K562 (cell line): ENCODE results near the gene TBX6. TPM values are rescaled to one million over a fixed set of nuclear protein-coding genes. Genes with fewer than 3 reads are reported as not detected.

Experiments
- BCOR ChIP-seq: fragments of 450-650 bp; IDR thresholded peaks from 2 replicates; pipeline ENCODE4 v1.6.1; 2016
- HDAC6 ChIP-seq: IDR thresholded peaks from 2 replicates; pipeline ENCODE4 v1.6.1; 2012; ENCODE audit warnings: low read depth, mild to moderate bottlenecking, control low read depth, inconsistent platforms, low read length, moderate library complexity
- JUND ChIP-seq, 2 experiments: IDR thresholded peaks; 2 replicates in 1 of 2; 3 replicates in 1 of 2; pipeline ENCODE4 v1.6.1; 2011; ENCODE audit warnings: borderline replicate concordance in 2 of 2, low read depth in 2 of 2, low read length in 2 of 2, improper control_type of control experiment in 1 of 2, missing biosample characterization in 1 of 2, missing genetic modification characterization in 1 of 2, missing genetic modification reagents in 1 of 2
- KDM5B ChIP-seq: fragments of 200-600 bp; sonication (generic); IDR thresholded peaks from 2 replicates; pipeline ENCODE4 v1.6.1; 2012; ENCODE audit warnings: low read depth, mild to moderate bottlenecking, moderate library complexity, low read length, control low read depth, inconsistent platforms; ENCODE audit not compliant: insufficient replicate concordance
- RBFOX2 ChIP-seq: fragments of 200-400 bp; formaldehyde crosslinking; IDR thresholded peaks from 2 replicates; pipeline ENCODE4 v1.6.1; 2017; ENCODE audit warnings: low read depth, mild to moderate bottlenecking, low read length, moderate library complexity
- TEAD1 ChIP-seq, 2 experiments: fragments of 450-650 bp in 1 of 2; sonication (generic) in 1 of 2; formaldehyde crosslinking; IDR thresholded peaks; 2 replicates each; pipeline versions ENCODE4 v1.4.0 to v1.8.0; 2020 to 2022; ENCODE audit warnings: mild to moderate bottlenecking in 2 of 2, missing genetic modification reagents in 1 of 2
- ZNF57 ChIP-seq: fragments of 450-650 bp; formaldehyde crosslinking; IDR thresholded peaks from 2 replicates; pipeline ENCODE4 v1.4.0; 2020; ENCODE audit warnings: mild to moderate bottlenecking, moderate library complexity
- polyA plus RNA-seq, 8 experiments: library from polyadenylated mRNA; depleted of rRNA in 4 of 8; stranded (reverse) in 5 of 8; unstranded in 3 of 8; fragments of >200 nt; fragmentation: Nextera tagmentation in 2 of 8; fragmentation: Illumina TruSeq in 1 of 8; extraction: Ambion mirVana in 2 of 8; extraction: Trizol in 1 of 8; gene quantifications; 2 replicates each; pipeline versions ENCODE4 v1.2.1 to v1.2.3, GENCODE V29; 2011 to 2014; ENCODE audit warnings: inconsistent platforms in 1 of 8, missing spikeins in 1 of 8
- total RNA-seq, 7 experiments: library from RNA; depleted of rRNA in 6 of 7; stranded (reverse); fragments of >200 nt in 6 of 7; fragmentation: Illumina TruSeq in 2 of 7; extraction: Trizol in 2 of 7; gene quantifications; 2 replicates each; pipeline versions ENCODE4 v1.2.1 to v1.2.3, GENCODE V29; 2011 to 2021; ENCODE audit warnings: low replicate concordance in 1 of 7
- TF ChIP-seq, protein P1 (sequence below), 2 experiments: fragments of 450-650 bp; IDR thresholded peaks; 2 replicates each; pipeline ENCODE4 v1.6.1; 2016
- TF ChIP-seq, protein P2 (sequence below), 3 experiments: fragments of 200-800 bp in 1 of 3; fragments of 250-450 bp in 1 of 3; fragments of 450-650 bp in 1 of 3; sonication (Bioruptor Pico) in 1 of 3; sonication (Bioruptor generic) in 1 of 3; formaldehyde crosslinking in 1 of 3; IDR thresholded peaks; 2 replicates each; pipeline versions ENCODE4 v1.6.1 to v1.8.0; 2016 to 2022; ENCODE audit warnings: mild to moderate bottlenecking in 2 of 3, missing genetic modification characterization in 2 of 3, missing compliant biosample characterization in 1 of 3, moderate library complexity in 1 of 3
- TF ChIP-seq, protein P3 (sequence below): fragments of 250-450 bp; sonication (Bioruptor Pico); IDR thresholded peaks from 2 replicates; pipeline ENCODE4 v1.8.0; 2021; ENCODE audit warnings: mild to moderate bottlenecking, moderate library complexity

Gene TBX6
- total and polyA plus RNA-seq, 9 of the 15 experiments (the other 6 are each of a cell fraction or from before 2014, with no cell fraction given): 0.07 to 0.58 (median 0.11) TPM; not detected in 2

DNA sequence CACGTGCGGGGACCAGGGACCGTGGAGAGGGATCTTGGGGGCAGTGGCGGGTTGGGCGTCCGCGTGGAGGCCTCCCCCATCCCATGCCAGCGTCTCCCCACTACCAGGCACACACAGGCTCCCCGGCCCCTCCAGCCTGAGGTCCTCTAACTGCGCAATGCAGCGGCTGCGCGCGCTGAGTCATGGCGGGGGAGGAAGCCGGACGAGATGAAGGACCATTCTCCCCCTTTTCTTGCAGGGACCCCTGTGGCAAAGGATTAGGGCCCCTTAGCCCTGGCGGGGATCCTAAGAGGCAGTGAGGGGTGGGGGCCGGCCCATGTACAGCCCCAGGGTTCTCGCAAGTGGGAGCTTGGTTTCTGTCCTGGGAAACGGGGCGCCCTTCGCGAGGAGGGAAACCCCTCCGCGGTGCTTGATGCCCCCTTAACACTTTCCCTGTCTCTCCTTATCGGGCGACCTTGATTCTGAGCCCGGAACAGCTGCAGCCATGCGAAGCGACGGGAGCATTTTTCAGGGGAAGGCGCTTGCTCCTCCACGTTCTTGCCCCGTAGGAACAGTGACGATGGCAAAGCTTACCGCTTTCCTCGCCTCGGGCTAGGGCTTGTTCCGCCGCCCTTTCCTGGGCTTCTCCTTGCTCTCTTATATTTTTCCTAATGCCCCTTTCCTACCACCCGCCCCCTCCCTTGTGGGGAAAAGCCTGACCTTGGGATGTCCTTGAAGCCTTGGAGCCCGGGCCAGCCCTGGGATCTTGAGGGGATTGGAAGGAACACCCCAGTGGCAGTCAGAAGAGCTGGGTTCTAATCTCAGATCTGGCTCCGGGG, 25.6 kb downstream of the TBX6 start (continued):
- TF ChIP-seq RBFOX2 (peak; percentile 87), TEAD1 (CRISPR knock-in tag; IDR thresholded peaks at IDR 0.05) (0 out of 4 replicates have a peak, but pooled peaks of 1 of the 2 experiments have one; percentile 60), BCOR (0 out of 2 replicates have a peak, but pooled peaks have one; percentile 8), HDAC6 (no peak), JUND (IDR thresholded peaks at IDR 0.05; ENCODE audit: borderline replicate concordance, low read depth, low read length) (peak; percentile 49; the same call in 1 of the 2 replicates), JUND (tag; IDR thresholded peaks at IDR 0.05; ENCODE audit: borderline replicate concordance, low read depth, low read length) (no peak), ZNF57 (0 out of 2 replicates have a peak, but pooled peaks have one; percentile 71), KDM5B (peak; percentile 17)
- TF ChIP-seq, protein P1, sequence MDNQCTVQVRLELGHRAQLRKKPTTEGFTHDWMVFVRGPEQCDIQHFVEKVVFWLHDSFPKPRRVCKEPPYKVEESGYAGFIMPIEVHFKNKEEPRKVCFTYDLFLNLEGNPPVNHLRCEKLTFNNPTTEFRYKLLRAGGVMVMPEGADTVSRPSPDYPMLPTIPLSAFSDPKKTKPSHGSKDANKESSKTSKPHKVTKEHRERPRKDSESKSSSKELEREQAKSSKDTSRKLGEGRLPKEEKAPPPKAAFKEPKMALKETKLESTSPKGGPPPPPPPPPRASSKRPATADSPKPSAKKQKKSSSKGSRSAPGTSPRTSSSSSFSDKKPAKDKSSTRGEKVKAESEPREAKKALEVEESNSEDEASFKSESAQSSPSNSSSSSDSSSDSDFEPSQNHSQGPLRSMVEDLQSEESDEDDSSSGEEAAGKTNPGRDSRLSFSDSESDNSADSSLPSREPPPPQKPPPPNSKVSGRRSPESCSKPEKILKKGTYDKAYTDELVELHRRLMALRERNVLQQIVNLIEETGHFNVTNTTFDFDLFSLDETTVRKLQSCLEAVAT (IDR thresholded peaks at IDR 0.05): peak in 1 of 2 experiments; percentile 79; a peak in 1 of 4 replicates
- TF ChIP-seq, protein P2, sequence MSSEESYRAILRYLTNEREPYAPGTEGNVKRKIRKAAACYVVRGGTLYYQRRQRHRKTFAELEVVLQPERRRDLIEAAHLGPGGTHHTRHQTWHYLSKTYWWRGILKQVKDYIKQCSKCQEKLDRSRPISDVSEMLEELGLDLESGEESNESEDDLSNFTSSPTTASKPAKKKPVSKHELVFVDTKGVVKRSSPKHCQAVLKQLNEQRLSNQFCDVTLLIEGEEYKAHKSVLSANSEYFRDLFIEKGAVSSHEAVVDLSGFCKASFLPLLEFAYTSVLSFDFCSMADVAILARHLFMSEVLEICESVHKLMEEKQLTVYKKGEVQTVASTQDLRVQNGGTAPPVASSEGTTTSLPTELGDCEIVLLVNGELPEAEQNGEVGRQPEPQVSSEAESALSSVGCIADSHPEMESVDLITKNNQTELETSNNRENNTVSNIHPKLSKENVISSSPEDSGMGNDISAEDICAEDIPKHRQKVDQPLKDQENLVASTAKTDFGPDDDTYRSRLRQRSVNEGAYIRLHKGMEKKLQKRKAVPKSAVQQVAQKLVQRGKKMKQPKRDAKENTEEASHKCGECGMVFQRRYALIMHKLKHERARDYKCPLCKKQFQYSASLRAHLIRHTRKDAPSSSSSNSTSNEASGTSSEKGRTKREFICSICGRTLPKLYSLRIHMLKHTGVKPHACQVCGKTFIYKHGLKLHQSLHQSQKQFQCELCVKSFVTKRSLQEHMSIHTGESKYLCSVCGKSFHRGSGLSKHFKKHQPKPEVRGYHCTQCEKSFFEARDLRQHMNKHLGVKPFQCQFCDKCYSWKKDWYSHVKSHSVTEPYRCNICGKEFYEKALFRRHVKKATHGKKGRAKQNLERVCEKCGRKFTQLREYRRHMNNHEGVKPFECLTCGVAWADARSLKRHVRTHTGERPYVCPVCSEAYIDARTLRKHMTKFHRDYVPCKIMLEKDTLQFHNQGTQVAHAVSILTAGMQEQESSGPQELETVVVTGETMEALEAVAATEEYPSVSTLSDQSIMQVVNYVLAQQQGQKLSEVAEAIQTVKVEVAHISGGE (CRISPR knock-in tag; IDR thresholded peaks at IDR 0.05): peak in 1 of 3 experiments; percentile 30; a peak in 1 of 6 replicates
- TF ChIP-seq, protein P3, sequence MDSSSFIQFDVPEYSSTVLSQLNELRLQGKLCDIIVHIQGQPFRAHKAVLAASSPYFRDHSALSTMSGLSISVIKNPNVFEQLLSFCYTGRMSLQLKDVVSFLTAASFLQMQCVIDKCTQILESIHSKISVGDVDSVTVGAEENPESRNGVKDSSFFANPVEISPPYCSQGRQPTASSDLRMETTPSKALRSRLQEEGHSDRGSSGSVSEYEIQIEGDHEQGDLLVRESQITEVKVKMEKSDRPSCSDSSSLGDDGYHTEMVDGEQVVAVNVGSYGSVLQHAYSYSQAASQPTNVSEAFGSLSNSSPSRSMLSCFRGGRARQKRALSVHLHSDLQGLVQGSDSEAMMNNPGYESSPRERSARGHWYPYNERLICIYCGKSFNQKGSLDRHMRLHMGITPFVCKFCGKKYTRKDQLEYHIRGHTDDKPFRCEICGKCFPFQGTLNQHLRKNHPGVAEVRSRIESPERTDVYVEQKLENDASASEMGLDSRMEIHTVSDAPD: 0 out of 2 replicates have a peak, but pooled peaks have one; percentile 21
